SK-N-SH (cell line): ENCODE results near the gene MAP7D3.

ENCODE experiments used
- CHD2 ChIP-seq: fragments of 150-350 bp; IDR thresholded peaks from 2 replicates; pipeline ENCODE4 v1.6.1; 2018; ENCODE audit warnings: low read length; ENCODE audit not compliant: partially characterized antibody
- ELF1 ChIP-seq: IDR thresholded peaks from 2 replicates; pipeline ENCODE4 v1.4.0; 2012
- EP300 ChIP-seq, 2 experiments: IDR thresholded peaks; 2 replicates each; pipeline versions ENCODE4 v1.4.0 to v1.6.1; 2012; ENCODE audit warnings: borderline replicate concordance in 1 of 2, low read depth in 1 of 2, low read length in 1 of 2
- FOXJ3 ChIP-seq: sonication (generic); formaldehyde crosslinking; IDR thresholded peaks from 2 replicates; pipeline ENCODE4 v1.5.1; 2020; ENCODE audit warnings: mild to moderate bottlenecking, missing genetic modification reagents
- POLR2AphosphoS5 ChIP-seq: IDR thresholded peaks from 2 replicates; pipeline ENCODE4 v1.6.1; 2012; ENCODE audit warnings: low read depth, low read length
- RFX5 ChIP-seq: IDR thresholded peaks from 2 replicates; pipeline ENCODE4 v1.6.1; 2012; ENCODE audit warnings: mild to moderate bottlenecking, improper control_type of control experiment, low read length
- TAF1 ChIP-seq: IDR thresholded peaks from 2 replicates; pipeline ENCODE4 v1.6.1; 2012; ENCODE audit warnings: low read depth, mild to moderate bottlenecking, low read length, moderate library complexity, borderline replicate concordance
- TF ChIP-seq, protein P1 (sequence below): IDR thresholded peaks from 2 replicates; pipeline ENCODE4 v1.4.0; 2012; ENCODE audit warnings: low read depth, borderline replicate concordance
- TF ChIP-seq, protein P2 (sequence below): fragments of 200-600 bp; sonication (generic); IDR thresholded peaks from 2 replicates; pipeline ENCODE4 v1.6.1; 2017; ENCODE audit warnings: antibody characterized with exemption, mild to moderate bottlenecking, moderate library complexity
- TF ChIP-seq, protein P3 (sequence below): IDR thresholded peaks from 2 replicates; pipeline ENCODE4 v1.4.0; 2012; ENCODE audit warnings: low read depth

DNA sequence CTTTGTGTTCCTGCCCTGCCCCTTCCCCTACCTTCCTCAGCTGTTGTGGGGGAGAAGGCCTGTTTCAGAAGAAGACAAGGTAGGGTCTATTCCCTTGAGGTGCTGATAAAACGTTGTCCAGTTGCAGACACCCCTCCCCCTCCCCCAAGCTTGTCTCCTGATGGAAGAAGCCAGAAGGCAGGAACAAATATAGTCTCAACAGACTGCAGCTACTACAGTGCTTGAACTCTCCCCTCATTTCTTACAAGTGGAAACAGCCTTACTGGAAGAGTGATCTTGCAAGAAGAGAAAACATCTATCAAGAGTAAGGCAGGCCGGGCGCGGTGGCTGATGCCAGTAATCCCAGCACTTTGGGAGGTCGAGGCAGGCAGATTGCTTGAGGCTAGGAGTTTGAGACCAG is 11.0 kb upstream of the MAP7D3 start:
- TF ChIP-seq, protein P1, sequence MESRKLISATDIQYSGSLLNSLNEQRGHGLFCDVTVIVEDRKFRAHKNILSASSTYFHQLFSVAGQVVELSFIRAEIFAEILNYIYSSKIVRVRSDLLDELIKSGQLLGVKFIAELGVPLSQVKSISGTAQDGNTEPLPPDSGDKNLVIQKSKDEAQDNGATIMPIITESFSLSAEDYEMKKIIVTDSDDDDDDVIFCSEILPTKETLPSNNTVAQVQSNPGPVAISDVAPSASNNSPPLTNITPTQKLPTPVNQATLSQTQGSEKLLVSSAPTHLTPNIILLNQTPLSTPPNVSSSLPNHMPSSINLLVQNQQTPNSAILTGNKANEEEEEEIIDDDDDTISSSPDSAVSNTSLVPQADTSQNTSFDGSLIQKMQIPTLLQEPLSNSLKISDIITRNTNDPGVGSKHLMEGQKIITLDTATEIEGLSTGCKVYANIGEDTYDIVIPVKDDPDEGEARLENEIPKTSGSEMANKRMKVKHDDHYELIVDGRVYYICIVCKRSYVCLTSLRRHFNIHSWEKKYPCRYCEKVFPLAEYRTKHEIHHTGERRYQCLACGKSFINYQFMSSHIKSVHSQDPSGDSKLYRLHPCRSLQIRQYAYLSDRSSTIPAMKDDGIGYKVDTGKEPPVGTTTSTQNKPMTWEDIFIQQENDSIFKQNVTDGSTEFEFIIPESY, result no peak
- TF ChIP-seq TAF1 (no peak), RFX5 (no peak), POLR2AphosphoS5 (no peak), FOXJ3 (CRISPR knock-in tag) (no peak), EP300 (IDR thresholded peaks at IDR 0.05; ENCODE audit: borderline replicate concordance in 1 of 2, low read depth in 1 of 2, low read length in 1 of 2) (no peak), ELF1 (no peak), CHD2 (no peak)
- TF ChIP-seq, protein P2, sequence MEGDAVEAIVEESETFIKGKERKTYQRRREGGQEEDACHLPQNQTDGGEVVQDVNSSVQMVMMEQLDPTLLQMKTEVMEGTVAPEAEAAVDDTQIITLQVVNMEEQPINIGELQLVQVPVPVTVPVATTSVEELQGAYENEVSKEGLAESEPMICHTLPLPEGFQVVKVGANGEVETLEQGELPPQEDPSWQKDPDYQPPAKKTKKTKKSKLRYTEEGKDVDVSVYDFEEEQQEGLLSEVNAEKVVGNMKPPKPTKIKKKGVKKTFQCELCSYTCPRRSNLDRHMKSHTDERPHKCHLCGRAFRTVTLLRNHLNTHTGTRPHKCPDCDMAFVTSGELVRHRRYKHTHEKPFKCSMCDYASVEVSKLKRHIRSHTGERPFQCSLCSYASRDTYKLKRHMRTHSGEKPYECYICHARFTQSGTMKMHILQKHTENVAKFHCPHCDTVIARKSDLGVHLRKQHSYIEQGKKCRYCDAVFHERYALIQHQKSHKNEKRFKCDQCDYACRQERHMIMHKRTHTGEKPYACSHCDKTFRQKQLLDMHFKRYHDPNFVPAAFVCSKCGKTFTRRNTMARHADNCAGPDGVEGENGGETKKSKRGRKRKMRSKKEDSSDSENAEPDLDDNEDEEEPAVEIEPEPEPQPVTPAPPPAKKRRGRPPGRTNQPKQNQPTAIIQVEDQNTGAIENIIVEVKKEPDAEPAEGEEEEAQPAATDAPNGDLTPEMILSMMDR, result no peak
- TF ChIP-seq, protein P3, sequence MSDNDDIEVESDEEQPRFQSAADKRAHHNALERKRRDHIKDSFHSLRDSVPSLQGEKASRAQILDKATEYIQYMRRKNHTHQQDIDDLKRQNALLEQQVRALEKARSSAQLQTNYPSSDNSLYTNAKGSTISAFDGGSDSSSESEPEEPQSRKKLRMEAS, result no peak
